ENCODE data around the gene FLACC1.
"Not testable (repeated sequence)": the region's sequence is repeated elsewhere in the genome, so short reads cannot be mapped to it uniquely, and the experiment has no call there.

The FLACC1 gene

DNA sequence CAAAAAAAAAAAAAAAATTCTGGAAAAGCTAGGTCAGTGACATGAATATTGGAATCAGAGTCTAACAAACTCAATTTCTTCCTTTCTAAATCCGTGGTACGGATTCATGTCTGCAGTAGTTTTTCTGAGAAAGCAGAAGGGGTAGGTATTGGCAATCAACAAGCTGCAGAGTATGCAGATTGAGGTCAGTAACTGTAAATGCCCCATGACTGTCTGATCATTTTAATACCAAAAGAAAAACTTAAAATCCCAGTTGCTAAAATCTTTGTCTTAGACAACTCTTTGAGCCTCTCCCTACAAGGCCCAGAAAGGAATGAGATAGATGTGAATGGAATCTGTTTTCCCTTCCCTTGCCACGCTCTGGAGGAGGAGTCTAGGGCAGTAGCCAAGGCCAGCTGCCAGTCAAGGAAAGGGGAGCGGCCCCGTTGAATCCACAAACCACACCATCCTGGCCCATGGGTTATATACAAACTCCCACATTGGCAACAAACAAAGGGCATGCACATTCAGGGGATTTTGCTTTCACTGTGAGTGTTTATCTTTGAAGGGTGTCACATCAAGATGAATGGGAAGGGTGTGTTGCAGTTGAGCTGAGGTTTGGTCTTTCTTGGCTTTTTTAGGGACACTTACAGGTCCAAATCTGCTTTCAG lies 102.9 kb downstream of the FLACC1 start:
- DNase-seq (ENCODE audit: low read depth): no peak

DNA sequence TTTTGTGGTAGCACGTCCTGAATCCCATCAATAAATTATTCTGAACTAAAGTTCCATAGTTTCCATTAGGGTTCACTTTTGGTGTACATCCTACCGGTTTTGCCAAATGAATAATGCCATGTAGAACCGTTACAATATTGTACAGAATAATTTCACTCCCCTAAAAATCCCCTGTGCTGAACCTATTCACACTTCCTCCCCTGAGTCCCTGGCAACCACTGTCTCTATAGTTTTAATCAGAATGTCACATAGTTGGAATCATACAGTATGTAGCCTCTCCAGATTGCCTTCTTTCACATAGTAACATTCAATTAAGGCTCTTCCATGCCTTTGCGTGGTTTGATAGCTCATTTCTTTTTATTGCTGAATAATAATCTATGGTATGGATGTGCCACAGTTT lies 106.4 kb downstream of the FLACC1 start:
- DNase-seq (ENCODE audit: low read depth): no peak

DNA sequence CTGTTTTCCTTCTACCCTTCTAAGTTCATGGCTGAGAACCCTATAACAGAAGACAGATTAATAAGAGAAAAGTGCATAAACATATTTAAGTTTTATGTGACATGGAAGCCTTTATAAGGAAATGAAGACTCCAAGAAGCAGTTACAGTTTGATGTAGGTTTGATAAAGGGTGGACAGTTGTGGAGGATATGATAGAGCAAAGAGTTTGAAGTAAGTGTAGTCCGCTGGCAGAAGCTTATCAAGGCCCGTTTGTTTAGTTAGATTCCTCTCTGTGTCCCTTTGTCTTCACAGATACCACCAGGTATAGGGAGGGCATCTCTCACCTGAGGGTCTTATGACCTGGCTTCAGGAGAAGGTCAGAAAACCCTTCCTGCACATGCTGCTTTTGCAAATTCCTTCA lies 107.3 kb downstream of the FLACC1 start:
- no peak for DNase-seq (ENCODE audit: low read depth)

DNA sequence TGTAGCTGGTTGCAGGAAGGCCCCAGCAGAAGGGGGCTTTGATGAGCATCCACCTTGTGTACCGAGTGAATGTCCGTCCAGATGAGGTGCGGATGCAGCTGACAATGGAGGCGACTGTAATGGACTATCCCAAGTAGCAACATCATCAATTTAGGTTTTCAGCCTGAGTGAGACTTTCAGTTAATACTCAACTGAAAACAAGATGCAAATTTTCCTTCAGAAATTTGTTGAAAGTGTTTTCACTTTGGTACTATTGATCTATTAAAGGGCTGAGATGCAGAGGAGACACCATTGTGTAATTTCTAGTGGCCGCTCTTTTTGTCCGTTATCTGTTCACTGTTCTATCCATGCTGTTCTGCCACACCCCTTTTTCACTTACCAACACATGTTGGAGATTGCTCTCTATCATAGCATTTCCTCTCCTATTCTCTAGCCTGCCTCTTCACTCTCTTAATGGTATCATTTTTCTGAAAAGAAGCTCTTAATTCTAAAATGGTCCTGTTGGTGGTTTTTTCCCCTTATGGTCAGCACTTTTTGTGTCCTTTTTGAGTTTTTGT lies 108.8 kb downstream of the FLACC1 start:
- DNase-seq (ENCODE audit: low read depth): no peak

DNA sequence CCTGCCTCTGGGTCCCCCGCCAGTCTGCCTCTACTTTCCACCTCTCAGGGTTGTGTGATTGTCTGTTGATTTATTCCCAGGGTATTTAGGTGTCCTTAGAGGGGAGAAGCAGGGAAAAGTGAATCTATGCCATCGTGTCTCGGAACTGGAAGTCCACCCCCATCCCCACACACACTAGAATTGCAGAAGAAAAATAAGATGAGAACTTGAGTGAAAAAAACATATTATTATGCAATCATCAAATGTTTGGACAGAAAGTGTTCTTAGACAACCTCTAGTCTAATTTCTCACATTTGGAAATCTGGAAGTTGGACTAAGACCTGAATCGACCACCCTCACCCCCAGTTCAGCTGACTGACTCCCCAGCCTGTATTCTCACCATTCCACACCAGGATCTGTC lies 110.9 kb downstream of the FLACC1 start:
- no peak for DNase-seq (ENCODE audit: low read depth)

DNA sequence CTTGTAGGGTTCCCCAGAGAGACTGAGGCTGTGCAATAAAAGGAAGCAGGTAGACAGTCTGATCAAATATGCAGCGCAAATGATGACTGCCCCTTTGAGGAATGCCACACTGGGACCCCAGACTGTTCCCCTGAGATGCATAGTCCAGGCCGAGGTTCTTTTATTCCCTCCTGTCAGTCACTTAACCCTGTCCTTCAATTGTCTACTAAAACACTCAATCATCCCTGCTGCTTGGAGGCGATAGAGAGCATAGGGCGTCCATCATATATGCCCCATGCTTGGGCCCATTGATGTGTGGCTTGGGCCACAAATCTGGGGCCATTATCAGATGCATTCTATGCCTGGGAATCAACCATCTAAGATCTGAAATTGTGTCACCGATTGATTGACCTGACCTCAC lies 112.3 kb downstream of the FLACC1 start:
- DNase-seq (ENCODE audit: low read depth): no peak

DNA sequence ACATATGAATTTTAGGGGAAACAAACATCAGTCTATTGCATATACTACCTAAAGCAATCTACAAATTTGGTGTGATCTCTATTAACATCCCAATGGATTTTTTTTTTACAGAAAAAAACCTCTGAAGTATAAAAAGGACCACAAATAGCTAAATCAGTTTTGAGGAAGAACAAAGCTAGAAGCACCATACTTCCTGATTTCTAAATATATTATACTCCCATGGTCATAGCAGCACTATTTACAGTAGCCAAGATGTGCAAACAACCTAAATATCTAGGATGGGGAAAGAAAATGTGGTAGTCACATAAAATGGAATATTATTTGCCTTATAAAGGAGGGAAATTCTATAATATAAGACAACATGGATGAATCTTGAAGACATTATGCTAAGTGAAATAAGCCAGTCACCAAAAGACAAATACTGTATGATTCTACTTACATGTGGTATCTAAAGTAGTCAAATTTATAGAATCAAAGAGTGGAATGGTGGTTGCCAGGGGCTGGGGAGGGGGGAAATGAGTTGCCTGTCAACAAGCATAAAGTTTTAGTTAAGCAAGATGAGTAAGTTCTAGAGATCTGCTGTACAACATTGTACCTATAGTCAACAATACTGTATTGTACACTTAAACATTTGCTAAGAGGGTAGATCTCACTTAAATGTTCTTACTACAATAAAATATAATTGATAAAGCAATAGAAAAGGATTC lies 114.4 kb downstream of the FLACC1 start:
- no peak for DNase-seq (ENCODE audit: low read depth)

DNA sequence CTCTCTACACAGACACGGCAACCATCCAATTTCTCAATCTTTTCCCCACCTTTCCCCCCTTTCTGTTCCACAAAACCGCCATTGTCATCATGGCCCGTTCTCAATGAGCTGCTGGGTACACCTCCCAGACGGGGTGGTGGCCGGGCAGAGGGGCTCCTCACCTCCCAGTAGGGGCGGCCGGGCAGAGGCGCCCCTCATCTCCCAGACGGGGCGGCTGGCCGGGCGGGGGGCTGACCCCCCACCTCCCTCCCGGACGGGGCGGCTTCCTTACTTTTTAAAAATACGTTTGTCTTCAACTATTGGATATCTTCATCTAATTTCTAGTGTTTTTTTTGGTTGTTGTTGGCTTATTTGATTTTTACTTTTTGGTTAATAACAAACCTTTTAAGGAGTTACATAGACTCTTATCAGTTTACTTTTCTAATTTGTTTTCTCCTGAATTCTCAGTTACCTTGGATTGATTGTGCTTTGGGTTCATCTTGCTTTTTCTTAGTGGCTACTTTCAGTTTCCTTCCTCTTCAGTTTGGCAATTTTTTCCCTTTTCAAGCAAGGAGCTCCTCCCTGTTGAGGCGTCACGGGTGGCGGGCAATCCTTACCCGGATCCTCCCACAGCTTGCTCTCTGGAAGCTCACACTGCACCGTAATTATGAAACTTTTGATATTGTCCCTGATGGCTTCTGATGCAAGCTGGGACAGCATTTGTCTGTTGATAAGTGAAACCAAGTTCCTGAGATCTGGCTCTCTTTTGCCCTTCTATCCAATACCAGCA lies 117.8 kb downstream of the FLACC1 start:
- not testable (repeated sequence) for DNase-seq (ENCODE audit: low read depth)

All from stimulated activated CD8-positive, alpha-beta memory T cell treated with anti-CD3 and anti-CD28 coated beads, Interleukin-15, amount 100 ng/mL, for 24 hours (primary cell).